ENCODE data around the gene GALNT11.
"Not testable (repeated sequence)": the region's sequence is repeated elsewhere in the genome, so short reads cannot be mapped to it uniquely, and the experiment has no call there.

Gene GALNT11

DNA sequence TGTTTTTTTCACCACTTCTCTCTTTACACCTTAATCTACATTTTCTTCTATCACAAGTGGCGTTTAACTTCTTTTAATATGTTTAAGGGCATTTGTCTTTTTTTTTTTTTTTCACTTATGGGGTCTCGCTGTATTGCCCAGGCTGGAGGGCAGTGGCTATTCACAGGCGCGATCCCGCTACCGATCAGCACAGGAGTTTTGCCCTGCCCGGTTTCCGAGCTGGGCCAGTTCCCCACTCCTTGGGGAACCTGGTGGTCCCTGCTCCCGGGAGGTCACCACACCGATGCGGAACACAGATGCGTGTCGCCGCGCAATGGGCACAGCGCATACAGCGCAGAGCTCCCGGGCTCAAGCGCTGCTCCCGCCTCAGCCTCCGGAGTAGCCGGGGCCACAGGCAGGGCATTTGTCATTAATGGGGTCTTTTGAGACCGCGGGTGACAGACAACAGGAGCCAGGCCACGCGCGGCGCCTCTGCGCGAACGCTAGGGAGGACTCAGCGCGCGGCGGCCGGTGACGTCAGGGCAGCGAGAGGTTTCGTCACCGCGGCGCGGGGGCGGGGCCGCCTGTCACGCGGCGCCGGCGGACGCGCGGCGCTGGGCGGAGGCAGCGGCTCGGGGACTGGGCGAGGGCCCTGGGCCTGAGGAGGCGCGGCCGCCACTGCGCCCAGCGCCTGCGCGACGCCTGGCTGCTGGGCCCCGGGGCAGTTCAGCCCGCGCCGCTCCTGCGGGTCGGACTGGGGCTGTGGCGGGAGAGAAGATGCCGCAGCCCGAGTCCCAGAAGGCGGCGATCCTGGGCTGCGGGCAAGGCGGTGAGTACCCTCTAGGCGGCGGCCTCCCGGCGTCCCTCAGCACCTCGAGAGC lies at the start of gene GALNT11:
Gene GALNT11, plus strand, starts transcription at position 598 of the 860 bp plus-strand sequence. CDS start 68,554 bp downstream, outside the sequence.
- DNase-seq (ENCODE audit: low read depth in 2 of 2): peak; percentile 77 to 82

DNA sequence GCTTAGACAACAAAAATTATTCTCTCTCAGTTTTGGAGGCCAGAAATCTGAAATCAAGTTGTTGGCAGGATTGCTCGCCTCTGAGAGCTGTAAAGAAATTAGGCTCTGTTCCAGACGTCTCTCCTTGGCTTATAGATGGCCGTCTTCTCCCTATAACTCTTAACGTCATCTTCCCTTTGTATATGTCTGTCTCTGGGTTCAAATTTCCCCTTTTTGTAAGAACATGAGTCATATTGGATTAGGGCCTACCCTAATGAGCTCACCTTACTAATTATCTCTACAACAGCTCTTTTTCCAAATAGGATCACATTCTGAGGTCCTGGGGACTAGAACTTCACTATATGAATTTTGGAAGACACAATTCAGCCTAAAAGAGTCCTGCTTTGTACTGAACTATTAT lies 46.9 kb upstream of the GALNT11 start:
- DNase-seq (ENCODE audit: low read depth in 2 of 2): no peak

DNA sequence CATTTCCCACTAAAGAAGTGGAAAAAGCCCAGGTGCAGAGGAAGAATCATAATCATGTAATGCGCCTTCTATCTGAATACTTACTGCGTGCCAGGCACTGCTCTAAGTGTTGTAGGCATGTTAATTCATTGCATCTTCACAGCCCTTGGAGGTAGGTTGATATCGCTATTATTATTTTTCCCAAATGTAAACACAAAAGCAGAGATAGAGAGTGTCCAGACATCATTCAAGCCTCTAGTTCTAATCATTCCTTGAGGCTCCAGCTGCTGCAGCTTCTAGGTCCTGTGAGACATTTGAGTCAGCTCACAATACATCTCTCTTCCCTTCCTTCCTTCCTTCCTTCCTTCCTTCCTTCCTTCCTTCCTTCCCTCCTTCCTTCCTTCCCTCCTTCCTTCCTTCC lies 44.3 kb upstream of the GALNT11 start:
- no peak for DNase-seq (ENCODE audit: low read depth in 2 of 2)

- DNase-seq (ENCODE audit: low read depth in 2 of 2): no peak
Measured at GRCh38 chr7:151982806-151983205, 42.7 kb upstream of the GALNT11 start.

DNA sequence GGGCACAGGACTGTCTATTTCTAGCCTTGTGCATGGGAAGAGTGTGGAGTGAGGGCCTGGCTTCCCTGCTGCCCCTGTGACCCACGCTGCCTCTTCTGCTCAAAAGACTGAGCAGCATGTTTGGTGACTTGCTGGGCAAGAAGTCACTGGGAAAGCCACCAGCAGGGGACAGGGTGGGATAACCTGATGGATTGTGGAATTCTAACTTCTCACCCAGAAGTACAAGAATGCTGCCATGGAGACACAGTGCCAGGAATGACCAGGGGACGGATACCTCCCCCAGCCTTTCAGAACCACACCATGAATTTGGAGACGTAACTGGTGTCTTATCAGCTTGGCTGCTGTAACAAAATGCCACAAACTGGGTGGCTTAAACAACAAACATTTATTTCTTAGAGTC lies 40.9 kb upstream of the GALNT11 start:
- no peak for DNase-seq (ENCODE audit: low read depth in 2 of 2)

DNA sequence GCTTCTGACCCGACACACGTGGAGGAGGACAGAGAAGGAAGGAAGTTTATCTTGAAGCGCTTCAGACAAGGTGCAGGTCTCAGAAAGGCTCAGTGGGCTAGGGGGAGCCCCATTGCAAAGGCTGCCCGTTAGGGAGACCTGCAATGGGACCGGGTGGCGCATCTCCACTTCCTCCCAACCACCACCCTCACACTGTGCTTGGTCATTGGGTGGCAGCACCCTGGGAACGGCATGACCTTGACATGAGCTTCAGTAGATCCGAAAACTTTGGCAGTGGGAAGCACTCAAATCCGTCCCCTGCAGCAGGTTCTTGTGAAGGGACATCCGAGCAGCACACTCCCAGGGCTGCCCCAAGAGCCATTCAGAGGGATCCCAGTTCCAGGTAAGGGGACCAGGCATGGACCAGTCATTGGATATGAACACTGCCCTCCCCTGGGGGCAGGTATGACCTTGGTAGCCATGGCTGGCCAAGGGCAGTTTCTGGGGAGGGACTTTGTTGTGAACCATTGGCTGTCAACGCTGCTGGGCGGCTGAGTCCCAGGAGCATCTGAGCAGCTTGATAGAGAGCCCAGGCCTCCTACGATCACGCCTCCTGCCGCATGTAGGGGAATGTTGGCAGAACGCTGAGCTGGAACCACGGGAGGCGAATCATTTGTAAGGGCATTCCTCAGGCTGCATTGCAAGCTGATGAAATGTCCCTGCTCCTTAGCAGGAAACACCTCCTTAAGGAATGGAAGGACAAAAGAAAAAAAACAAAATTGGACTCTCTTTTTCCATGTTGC lies 37.5 kb upstream of the GALNT11 start:
- DNase-seq (ENCODE audit: low read depth in 2 of 2): no peak

- peak; percentile 27 to 47 for DNase-seq (ENCODE audit: low read depth in 2 of 2)
Measured at GRCh38 chr7:151992375-151992774, 33.1 kb upstream of the GALNT11 start.

DNA sequence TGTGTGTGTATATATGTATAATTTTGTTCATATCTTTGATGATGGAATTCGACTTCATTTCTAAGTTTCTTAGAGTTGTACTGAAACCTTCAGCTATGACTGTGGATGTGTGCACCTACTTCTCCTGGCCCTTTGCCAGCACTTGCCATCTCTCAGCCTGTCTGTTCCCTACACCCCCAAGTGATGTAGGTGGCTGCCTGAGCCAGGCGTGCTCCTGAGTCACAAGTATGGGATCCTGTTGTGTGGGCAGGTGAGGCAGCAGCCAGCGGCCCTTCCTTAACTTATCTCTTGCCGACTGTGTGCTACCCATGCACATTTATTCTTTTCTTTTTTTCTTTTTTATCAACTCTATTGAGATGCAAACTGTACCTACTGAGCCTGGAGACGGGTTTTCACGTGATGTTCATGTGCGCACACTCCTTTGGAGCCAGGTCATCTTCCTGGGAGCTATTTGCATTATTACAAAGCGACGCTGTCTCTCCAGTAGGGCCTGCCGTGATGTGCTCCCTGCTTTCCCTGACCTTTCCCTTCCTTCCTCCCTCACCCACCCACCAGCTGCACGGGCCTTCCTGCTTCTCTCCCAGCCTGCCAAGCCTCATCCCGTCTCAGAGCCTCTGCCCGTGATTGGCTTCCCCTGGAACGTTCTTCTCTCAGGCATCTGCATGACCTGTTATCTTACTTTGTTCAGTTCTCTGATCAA lies 31.3 kb upstream of the GALNT11 start:
- DNase-seq (ENCODE audit: low read depth in 2 of 2): peak in 1 of 2 donors; percentile 11

- no peak for DNase-seq (ENCODE audit: low read depth in 2 of 2)
Measured at GRCh38 chr7:151999424-152000090, 25.9 kb upstream of the GALNT11 start.

DNA sequence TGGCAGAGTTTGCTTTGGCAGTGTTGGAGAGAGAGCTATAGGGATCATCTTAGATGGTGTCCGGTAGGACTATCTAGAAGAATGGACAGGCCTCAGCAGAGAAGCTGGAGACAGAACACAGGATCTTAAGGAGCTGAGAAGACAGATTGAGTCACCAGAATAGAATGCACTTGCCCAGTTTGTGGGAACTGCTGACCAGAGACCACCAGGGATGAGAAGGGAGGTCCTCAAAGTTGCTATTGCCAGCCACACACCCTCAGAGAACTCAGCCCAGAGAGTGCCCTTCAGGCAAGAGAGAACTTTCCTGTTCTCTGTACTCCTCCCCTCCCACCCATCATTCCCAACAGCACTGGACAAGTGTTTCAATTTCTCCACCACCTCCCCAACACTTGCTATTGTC lies 25.3 kb upstream of the GALNT11 start:
- DNase-seq (ENCODE audit: low read depth in 2 of 2): no peak

GRCh38 chr7:152006336-152006735 lies 19.1 kb upstream of the GALNT11 start:
- no peak for DNase-seq (ENCODE audit: low read depth in 2 of 2)

DNA sequence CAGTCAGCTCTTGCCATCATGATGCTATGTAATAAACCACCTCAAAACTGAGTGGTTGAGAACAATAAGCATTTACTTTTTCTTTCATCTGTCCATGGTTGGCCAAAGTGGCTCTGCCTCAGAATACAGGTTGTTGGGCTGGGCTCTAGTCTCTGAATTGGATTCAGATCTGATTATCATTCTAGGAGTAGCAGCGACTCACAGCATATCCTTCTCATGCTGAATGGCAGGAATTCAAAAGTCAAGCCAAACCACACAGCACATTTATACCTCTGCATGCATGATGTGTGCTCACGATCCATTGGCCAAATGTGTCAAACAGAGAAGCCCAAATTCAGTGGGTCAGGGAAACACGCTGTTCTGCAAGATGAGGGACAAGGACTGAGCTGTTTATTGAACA lies 13.6 kb upstream of the GALNT11 start:
- DNase-seq (ENCODE audit: low read depth in 2 of 2): no peak

DNA sequence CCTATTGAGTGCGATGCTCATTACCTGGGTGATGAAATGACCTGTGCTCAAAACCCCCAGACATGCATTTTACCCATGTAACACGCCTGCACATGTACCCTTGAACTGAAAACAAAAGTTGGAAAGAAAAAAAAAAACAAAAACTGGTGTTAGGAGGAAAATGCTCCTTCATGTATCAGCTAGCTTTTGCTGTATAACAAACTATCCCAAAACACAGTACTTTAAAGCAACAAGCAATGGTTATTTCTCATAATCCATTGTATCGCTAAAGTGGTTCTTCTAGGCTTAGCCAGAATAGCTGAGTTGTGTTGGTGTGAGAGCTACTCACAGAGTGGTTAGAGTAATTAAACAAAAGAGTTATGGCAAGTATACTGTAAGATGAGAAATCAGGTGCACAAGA lies 12.2 kb upstream of the GALNT11 start:
- DNase-seq (ENCODE audit: low read depth in 2 of 2): no peak

DNA sequence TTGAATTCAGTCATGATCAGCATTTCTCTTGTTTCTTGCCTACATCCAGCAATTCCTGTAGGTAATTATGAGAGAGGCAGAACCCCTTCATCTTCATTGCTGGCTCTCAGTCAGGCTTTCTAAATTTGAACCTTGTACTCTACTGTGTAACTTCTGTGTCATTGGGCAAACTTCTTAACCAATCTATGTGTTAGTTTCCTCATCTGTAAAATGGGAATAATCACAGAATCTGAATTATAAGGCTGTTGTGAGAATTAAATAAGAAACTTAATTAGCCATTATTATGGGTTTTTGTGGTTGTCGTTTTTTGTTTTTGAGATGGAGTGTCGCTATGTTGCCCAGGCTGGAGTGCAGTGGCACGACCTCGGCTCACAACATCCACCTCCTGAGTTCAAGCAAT lies 11.5 kb upstream of the GALNT11 start:
- no peak for DNase-seq (ENCODE audit: low read depth in 2 of 2)

DNA sequence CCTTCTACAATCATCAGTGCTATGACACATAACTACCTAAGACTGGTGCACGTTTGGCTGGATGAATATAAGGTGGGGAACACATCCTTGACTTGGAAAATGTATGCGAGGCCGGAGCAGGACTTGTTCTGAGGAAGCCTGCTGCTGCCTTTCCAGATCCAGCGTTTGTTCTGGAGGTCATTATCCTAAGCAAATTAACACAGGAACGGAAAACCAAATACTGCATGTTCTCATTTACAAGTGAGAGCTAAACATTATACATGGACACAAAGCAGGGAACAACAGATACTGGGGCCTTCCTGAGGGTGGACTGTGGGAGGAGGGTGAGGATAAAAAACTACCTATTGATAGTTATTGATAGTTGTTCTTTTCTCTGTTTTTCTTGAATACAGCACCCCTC lies 10.8 kb upstream of the GALNT11 start:
- no peak for DNase-seq (ENCODE audit: low read depth in 2 of 2)

GRCh38 chr7:152015600-152015999 lies 9.9 kb upstream of the GALNT11 start:
- no peak for DNase-seq (ENCODE audit: low read depth in 2 of 2)

DNA sequence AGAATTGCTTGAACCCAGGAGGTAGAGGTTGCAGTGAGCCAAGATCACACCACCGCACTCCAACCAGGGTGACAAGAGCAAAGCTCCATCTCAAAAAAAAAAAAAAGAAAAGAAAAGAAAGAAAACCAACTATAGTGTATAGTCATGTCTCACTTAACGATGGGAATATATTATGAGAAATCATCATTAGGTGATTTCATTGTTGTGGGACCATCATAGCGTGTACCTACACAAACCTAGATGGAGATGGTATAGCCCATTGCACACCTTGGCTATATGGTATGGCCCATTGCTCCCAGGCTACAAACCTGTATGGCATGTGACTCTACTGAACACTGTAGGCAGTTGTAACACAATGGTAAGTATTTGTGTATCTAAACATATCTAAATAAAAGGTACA lies 8.5 kb upstream of the GALNT11 start:
- no peak for DNase-seq (ENCODE audit: low read depth in 2 of 2)

DNA sequence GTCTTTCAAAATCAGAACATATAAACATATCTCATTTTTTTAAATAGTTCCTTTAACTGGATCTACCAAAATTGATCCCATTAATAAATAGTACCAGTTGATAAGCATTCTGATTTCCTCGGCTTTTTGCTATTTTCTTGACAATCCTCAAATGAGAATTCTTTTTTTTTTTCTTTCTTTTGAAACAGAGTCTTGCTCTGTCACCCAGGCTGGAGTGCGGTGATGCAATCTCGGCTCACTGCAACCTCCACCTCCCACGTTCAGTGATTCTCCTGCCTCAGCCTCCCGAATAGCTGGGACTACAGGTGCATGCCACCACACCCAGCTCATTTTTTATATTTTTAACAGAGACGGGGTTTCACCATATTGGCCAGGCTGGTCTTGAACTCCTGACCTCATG lies 7.8 kb upstream of the GALNT11 start:
- not testable (repeated sequence) for DNase-seq (ENCODE audit: low read depth in 2 of 2)

DNA sequence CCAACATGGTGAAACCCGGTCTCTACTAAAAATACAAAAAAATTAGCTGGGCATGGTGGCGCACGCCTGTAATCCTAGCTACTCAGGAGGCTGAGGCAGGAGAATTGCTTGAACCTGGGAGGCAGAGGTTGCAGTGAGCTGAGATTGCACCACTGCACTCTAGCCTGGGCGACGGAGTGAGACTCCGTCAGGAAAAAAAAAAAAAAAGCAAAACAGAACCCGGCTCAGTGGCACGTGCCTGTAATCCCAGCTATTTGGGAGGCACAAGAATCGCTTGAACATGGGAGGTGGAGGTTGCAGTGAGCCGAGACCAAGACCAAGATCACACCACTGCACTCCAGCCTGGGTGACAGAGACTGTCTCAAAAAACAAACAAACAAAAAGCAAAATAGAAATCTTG lies 3.7 kb upstream of the GALNT11 start:
- DNase-seq (ENCODE audit: low read depth in 2 of 2): not testable (repeated sequence)

- DNase-seq (ENCODE audit: low read depth in 2 of 2): no peak
Measured at GRCh38 chr7:152025937-152026890, 740 bp downstream of the GALNT11 start.
